Forelimb muscle (tissue), 1 donor: ENCODE results near the gene CAPN11. TPM values are rescaled to one million over a fixed set of nuclear protein-coding genes. Genes with fewer than 3 reads are reported as not detected.
"Not testable (repeated sequence)": the region's sequence is repeated elsewhere in the genome, so short reads cannot be mapped to it uniquely, and the experiment has no call there.

Experiments
- DNase-seq: peaks from one replicate; pipeline ENCODE4 v3.0.0-alpha.2; 2013; ENCODE audit warnings: low read depth
- polyA plus RNA-seq: library from polyadenylated mRNA; unstranded; fragments of 120-200 nt; gene quantifications from one replicate; pipeline ENCODE4 v1.2.1, GENCODE V29; 2013; ENCODE audit not compliant: insufficient read length

Gene CAPN11
- polyA plus RNA-seq, 1 donor: 0.56 TPM

- DNase-seq: not testable (repeated sequence)
Measured at GRCh38 chr6:44181784-44182183, 23.2 kb downstream of the CAPN11 start.

DNA sequence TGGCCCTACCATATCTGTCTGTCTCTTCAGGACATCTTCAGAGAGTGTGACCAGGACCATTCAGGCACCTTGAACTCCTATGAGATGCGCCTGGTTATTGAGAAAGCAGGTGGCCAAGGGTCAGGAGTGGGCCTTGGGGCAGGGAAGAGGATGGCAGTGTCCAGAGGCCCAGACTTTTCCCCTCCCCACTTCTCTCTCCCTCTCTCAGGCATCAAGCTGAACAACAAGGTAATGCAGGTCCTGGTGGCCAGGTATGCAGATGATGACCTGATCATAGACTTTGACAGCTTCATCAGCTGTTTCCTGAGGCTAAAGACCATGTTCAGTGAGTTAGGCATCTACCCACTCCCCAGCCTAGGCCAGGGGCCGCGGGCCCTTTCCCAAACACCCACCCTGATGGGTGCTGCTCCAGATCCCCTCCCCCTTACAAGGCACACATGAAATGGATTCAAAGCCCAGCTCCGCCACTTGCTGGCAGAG lies 24.3 kb downstream of the CAPN11 start:
- no peak for DNase-seq

DNA sequence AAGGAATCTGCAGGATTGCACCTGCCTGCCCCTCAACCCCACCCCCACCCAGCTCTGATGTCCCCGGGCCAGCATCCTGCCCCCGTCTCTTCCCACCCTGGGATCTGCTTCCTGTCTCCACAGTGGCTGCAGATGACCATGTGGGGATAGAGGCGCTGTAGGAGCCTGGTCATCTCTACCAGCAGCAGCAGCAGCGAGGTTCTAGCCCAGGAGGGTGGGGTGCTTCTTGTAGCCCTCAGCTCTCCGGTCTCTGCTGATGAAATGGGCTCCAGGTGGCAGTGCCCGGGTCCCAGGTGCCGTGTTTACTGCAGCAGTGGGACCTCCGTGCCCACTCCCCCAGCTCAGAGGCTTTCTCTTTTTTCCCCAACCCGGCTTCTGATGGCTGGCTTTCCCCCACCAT lies 25.2 kb downstream of the CAPN11 start:
- DNase-seq: no peak

DNA sequence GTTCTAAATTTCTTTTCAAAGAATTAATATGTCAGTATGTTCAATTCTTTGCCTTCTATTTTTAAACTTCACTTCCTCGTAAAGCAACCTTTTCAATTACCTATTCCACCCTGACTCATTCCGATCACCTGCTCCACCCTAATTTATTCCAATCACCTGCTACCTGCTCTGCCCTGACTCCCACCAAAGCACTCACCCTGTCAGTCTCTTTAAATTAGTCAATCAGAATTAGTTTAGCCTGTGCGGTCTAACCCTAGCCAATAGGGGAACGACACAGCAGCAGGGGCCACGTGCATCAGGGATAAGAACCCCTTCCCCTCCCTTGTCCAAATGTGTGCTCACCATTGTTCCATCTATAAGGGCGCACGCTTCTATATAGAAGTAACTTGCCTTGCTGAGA lies 26.7 kb downstream of the CAPN11 start:
- DNase-seq: not testable (repeated sequence)

DNA sequence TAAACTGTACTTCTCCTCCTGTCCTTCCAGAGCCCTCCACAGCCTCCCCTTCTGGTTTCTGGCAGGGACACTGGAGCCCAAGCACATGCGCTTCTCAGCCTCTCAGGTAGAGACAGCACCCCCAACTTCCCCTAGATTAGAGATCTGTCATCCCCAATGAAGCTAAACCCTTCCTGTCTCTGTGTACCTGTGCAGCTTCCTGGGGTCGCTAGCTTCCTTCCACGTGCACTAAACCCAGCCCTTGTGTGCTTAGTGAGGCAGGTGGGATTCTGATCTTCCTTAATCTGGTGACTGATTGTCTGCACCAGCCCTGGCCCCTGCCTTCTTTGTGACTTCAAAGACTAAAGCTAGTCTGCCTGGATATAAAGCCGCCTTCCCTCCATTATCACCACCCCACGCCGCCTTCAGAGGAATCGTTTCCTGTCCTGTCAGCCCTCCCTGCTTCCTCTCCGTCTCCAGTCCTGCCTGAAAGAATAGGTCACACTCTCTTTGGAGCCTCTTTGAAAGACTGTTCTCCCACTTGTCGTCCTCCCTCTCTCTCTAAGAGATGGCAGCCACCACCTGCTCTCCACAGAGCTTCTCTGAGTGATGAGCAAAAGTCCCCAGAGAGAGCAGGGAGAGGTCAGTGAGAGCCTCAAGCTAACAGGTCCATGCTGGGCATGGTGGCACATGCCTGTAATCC lies 27.5 kb downstream of the CAPN11 start:
- DNase-seq: no peak

DNA sequence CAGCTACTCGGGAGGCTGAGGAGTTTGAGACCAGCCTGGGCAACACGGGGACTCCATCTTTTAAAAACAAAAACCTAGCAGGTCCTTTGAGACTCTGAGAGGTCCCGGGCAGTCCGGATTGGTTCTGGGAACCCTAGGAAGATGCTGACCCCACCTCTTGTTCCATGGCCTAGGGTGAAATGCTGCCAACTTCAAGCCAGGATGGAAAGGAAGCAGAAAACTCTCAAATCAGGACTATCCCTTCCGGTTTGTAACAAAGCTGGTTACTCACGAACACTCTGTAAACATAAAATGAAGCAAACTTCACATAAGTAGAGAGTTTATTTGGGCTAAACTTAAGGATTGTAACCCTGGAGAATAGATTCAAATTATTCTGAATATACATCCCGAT lies 28.0 kb downstream of the CAPN11 start:
- DNase-seq: no peak

- DNase-seq: no peak
Measured at GRCh38 chr6:44188819-44189218, 30.2 kb downstream of the CAPN11 start.

- DNase-seq: no peak
Measured at GRCh38 chr6:44189257-44189656, 30.6 kb downstream of the CAPN11 start.

DNA sequence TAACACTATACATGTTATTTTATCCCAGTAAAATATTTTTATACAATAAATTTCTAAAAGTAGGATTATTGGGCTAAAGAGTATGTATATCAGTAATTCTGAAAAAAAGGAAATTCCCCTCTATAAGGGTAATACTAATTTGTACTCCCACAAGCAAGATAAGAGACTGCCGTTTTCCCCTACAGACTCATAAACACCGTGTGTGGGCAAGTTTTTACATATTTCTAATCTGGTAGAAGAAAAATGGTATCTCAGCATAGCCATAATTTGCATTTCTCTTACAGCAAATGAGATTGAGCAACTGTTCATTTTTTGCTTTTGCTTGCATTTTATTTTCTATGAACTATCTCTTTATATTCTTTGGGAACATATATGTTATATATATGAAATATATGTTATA lies 32.1 kb downstream of the CAPN11 start:
- DNase-seq: no peak

DNA sequence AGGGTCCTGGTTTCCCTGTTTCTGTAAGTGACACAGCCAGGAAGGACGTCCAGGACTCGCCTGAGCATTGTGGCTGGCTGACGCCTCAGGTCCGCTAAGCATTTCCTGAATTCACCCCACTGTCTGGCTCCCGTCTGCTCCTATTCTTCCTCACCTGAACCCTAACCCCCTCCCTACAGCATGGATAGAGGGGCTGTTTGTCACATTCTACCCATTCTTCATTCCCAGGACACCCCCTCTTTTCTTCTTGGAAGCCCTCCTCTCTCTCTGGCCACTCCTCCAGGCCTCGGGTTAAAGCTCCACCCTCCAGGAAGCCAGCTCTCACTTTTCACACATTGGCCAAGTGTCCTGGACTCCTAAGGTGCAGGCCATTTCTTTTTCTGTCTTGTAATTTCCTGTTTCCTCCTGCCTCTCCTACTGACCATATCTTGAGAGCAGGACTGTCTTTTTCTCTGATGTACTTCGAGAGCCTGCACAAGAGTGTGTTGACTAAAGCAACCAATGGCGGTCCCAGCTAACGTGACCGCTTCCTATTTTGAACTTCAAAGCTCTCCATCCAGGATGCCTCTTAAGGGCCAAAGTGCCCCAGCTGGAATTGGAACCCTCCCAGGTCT lies 33.9 kb downstream of the CAPN11 start:
- DNase-seq: no peak

DNA sequence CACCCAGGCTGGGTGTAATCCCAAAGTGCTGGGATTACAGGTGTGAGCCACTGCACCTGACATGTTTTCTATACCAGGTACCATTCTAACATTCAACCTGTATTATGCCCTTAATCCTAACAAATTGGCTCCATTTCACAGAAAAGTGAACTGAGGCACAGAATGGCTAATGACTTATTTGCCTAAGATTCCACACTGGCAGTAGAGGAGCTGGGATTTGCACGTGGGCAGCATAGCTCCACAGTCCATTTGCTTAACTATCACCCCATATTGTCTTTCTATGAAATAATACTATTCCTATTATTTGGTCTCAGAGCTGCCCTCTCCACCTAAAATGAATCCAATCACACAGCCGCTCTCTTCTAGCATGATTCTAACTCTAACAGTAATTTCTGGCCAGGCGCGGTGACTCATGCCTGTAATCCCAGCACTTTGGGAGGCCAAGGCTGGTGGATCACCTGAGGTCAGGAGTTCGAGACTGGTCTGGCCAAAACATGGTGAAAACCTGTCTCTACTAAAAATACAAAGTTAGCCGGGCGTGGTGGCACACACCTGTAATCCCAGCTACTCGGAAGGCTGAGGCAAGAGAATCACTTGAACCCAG lies 34.8 kb downstream of the CAPN11 start:
- DNase-seq: no peak

GRCh38 chr6:44194326-44194725 lies 35.7 kb downstream of the CAPN11 start:
- DNase-seq: no peak

DNA sequence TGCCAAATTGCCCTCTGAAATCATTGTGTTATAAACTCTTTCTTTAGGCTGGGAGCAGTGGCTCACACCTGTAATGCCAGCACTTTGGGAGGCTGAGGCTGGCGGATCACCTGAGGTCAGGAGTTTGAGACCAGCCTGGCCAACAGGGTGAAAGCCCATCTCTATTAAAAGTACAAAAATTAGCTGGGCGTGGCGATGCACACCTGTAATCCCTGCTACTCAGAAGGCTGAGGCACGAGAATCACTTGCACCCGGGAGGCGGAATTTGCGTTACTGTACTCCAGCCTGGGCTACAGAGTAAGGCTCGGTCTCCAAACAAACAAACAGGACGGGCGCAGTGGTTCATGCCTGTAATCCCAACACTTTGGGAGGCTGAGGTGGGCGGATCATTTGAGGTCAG lies 37.7 kb downstream of the CAPN11 start:
- DNase-seq: not testable (repeated sequence)

GRCh38 chr6:44198684-44199083 lies 40.1 kb downstream of the CAPN11 start:
- no peak for DNase-seq

- no peak for DNase-seq
Measured at GRCh38 chr6:44199883-44200282, 41.3 kb downstream of the CAPN11 start.

DNA sequence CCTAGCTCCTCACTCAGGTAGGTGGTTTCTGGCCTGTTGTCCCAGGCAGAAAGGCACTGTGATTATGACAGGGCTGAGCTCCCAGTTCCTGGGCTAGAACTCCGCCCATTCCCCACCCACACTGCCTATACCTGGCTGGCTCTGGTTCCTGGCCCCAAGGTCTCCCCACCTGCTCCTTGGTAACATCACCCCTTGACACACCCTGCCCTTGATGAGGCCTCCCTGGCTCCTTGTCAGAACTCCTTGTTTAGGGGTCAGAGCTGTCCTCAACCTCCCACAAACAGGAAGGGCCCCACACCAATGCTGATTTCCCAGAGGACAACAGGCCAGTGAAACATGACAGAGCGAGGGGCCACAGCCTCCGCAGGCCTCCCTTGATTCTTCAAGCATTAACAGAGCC lies 42.6 kb downstream of the CAPN11 start:
- no peak for DNase-seq

GRCh38 chr6:44201638-44202303 lies 43.2 kb downstream of the CAPN11 start:
- no peak for DNase-seq

DNA sequence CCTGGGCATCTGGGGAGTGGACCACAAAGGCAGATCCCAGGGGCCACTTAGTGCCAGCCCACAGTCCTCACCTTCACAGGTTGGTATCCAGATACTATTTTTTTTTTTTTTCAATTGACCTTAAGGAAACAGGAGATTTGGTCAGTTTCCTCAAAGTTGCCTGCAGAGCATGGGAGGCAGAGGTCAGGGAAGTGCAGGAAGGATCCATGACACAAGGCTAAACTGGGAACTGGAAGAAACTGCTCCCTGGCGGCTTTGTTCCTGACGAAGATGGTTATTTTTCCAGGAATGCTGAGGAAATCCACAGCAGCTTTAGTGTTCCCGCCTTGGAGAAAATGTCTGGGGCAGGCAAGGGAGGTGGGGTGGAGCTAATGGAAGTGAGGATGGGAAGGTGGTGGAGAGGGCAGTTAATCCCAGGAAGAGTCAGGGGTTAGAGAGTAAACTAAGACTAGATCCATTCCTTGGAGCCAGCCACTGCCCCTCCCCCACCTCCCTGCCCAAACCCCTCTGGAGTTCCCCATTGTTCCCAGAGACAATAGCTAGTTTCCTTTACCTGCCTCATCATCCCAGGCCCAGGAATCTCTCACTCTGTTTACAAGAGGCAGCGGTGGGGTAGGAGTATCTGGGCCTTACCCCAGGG lies 43.8 kb downstream of the CAPN11 start:
- DNase-seq: no peak

DNA sequence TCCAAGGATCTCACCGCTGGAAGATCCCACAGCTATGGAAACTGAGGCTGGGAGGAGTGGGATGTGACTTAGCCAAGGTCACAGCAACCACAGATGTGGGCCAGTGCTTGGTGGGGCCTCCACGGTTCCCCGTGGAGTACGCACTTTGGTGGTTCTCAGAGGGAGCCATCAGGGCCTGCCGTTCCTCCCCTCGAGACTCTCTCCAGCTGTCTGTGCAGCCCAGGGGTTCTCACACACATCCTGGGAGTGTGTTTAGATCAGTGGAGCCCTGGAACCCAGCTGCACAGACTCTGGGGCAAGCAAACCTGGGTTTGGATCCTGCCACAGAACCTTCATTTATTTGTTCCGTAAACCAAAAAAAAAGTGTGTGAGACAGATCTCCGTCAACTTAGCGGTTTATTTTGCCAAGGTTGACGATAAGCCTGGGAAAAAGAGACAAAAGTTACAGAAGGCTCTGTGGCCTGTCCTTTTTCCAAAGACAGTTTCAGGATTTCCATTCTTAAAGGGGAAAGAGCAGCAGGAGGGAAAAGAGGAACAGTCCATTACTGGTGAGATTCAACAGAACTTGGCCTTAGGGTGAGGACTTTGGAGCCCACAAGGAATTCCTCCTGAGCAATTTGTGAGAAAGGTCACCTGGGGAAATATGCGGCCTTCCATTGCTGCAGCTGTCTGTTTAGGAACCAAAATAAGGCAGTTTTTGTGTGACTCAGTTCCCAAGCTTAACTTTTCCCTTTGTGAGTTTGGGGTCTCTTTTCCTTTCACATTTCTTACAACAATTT lies 44.5 kb downstream of the CAPN11 start:
- no peak for DNase-seq

- no peak for DNase-seq
Measured at GRCh38 chr6:44203955-44204354, 45.3 kb downstream of the CAPN11 start.

DNA sequence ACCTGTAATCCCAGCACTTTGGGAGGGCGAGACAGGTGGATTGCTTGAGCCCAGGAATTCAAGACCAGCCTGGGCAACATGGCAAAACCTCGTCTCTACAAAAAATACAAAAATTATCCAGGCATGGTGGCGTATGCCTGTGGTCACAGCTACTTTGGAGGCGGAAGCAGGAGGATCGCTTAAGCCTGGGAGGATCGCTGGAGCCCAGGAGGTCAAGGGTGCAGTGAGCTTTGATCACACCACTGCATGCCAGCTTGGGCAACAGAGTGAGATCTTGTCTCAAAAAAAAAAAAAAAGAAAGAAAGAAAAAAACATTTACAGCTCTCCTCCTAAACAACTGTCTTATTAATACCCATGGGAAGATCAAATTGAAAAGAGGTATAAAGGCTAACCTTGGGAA lies 49.3 kb downstream of the CAPN11 start:
- DNase-seq: no peak
